Measurements from ENCODE around the gene FUS.
"Not testable (repeated sequence)": the region's sequence is repeated elsewhere in the genome, so short reads cannot be mapped to it uniquely, and the experiment has no call there.

The FUS gene

DNA sequence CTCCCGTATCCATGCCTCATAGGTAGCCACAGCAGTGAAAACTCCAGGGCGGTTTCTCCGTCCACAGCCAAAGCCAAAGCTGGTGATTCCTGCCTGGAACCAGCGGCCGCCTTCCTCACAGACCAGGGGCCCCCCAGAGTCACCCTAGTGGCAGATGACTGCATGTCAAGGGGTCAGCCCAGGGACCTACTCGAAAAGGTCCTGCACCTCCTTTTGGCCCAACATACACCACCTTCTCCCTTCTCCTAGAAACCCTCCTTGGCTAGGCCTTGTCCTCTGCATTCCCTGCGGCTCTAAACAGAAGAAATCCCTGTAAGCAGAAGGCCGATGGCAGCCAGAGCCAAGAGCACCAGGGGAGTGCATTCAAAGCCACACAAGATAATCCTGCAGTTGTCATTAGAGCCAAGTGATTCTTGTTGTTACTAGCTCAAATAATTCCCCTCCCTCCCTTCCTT lies 36.2 kb upstream of the FUS start:
- DNase-seq (ENCODE audit: low read depth, low spot score): no peak

DNA sequence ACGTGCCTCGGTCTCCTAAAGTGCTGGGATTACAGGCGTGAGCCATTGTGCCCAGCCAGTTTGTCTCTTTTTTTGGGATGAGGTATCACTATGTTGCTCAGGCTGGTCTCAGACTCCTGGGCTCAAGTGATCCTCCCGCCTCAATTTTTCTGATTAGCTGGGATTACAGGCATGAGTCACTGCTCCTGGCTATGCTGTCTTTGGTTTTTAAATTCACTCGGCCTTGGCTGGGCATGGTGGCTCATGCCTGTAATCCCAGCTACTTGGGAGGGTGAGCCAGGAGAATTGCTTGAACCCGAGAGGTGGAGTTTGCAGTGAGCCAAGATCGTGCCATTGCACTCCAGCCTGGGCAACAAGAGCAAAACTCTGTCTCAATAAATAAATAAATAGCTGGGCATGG lies 35.5 kb upstream of the FUS start:
- not testable (repeated sequence) for DNase-seq (ENCODE audit: low read depth, low spot score)

DNA sequence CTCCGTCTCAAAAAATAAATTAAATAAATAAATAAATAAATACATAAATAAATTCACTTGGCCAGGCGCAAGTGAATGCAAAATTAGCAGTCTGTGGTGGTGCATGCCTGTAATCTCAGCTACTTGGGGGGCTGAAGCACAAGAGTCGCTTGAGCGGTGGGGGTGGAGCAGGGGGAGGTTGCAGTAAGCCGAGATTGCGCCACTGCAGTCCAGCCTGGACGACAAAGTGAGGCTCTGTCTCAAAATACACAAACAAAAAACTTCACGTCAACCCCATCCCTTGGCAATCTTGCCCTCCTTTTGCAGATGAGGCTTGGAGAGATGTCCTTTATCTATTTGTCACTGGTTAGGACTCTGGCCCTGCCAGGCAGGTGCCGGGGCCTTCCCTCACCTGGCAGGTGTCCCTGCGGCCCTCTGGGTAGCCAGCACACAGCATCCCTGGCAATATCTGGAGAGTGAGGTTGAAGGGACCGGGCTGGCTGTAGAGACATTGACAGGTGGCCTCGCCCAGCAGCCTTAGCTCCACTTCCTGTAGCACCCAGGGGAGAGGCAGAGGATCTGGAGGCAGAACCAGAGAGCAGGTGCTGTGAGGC lies 34.4 kb upstream of the FUS start:
- DNase-seq (ENCODE audit: low read depth, low spot score): no peak

DNA sequence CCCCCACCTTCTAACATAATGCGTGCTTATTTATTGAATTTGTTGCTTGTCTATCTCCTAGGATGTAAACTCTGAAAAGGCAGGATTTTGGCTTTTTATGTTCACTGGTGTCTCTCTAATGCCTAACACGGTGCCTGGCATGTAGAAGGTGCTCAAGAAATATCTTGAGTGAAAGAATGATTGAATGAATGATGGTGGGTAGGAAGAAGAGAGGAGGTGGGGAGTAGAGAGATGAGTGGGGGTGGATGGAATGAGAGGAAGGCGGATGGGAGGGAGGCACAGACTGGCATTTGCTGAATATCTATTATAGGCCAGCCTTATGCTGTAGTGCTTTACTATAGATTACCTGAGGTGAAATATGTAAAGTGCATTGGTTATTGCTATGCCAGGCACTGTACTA lies 32.4 kb upstream of the FUS start:
- DNase-seq (ENCODE audit: low read depth, low spot score): no peak

DNA sequence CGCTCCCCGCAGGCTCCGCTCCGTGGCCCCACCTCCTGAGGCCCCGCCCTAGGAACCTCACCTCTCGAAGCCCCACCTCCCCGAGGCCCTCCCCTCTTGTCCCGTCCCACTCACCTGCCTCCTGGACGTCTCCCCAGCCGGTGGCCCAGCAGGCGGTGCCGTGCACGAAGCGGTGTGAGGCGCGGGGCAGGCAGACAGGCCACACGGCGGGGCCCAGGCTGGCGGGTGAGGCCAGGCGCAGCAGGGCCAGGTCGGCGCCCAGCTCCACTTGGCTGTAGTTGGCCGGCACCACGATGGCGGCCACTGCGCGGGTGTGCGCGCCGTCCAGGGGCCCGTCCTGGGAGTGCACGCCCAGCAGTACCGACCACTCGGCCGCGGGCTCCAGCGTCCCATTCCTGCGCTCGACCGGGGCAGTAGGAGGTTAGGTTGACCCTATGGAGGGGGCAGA lies 31.6 kb upstream of the FUS start:
- DNase-seq (ENCODE audit: low read depth, low spot score): no peak

DNA sequence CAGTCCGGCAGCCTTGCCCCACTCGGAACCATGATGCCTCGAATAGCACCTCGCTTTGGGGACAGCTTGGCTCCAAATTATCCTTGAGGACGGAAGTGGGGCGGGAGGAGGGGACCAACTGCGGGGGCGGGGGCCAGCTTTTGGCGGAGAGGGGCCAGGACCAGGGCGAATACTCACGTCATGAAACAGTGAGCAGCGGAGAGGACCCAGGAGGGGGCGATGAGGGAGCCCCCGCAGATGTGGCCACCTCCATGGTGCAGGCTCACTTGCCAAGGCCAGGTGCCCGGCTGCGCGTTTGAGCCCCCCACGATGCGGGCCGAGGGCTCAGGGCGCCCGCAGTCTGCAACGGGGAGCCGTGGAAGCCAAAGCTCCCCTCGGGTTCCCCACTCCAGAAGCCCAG lies 31.0 kb upstream of the FUS start:
- no peak for DNase-seq (ENCODE audit: low read depth, low spot score)

DNA sequence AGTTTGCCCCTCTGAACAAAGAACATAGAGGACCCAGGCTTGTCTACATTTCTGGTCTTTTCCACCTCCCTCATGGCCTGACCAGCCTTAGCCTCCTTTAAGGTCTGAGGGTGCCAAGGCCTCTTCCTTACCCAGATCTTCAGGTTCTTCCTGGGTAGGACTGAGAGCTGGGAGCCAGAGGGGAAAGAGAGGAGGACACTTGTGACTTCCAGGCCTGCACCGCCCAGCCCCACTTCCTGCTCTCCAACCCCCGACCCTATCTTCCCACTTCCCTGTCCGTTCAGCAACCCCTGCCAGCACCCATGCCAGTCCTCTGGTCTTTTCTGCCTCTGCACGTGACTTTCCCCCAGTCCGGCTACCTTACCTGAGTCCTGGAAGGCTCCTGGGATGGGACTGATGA lies 30.6 kb upstream of the FUS start:
- no peak for DNase-seq (ENCODE audit: low read depth, low spot score)

DNA sequence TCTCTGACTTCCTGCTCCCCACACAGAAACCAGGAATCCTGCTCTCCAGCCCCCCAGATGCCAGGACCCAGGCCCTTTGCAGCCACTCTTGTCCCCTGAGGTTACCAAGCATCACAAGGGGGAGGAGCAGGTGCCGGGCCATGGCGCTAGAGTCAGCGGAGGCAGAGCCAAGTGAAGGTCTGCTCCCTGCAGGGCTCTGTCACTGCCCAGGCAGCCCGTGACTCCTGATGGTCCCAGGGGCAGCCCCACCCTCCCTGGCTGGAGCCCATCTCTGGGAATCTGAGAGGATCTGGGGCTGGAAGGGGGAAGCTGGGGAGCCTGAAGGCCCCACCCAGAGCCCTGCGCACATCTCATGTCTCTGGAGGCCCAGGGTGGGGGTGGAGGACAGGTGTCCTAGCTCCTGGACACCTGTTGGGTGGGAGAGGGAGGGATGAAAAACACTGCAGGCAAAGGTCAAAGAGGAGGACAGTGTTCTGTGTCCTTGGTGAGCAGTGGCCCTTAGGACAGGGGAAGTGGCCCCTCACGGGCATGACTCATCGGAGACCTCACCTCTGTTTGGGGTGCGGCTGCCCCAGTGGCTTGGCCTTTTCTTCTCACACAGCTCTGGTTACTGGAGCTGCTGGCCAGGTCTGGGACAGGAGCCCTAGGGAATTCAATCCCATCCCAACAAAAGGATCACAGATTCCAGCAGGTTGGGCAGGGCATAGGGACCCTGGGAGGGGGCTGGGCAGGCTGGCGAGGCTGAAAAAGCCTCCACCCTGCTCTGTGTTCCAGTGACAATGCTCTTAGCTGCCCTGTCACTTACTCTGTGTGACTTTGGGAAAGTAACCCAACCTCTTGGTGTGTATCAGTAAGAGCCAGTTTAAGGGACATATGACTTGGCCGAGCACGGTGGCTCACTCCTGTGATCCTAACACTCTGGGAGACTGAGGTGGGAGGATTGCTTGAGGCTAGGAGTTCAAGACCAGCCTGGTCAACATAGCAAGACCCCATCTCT lies 29.7 kb upstream of the FUS start, which contains the start of gene PRSS36:
PRSS36 (minus strand) TSS at position 173 of the 997 bp plus-strand sequence; CDS start at position 142, 31 bp downstream.
- no peak for DNase-seq (ENCODE audit: low read depth, low spot score)

DNA sequence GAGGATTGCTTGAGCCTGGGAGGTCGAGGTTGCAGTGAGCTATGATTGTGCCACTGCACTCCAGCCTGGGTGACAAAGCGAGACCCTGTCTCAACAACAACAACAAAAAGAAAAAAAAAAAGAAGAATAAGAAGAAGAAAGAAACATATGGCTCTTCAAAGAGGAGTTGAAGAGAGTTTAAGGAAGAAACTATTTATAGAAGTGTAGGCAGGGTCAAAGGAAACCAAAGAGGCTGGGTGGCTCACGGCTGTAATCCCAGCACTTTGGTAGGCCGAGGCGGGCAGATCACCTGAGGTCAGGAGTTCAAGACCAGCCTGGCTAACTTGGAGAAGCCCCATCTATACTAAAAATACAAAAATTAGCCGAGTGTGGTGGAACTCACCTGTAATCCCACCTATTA lies 29.0 kb upstream of the FUS start:
- DNase-seq (ENCODE audit: low read depth, low spot score): not testable (repeated sequence)

DNA sequence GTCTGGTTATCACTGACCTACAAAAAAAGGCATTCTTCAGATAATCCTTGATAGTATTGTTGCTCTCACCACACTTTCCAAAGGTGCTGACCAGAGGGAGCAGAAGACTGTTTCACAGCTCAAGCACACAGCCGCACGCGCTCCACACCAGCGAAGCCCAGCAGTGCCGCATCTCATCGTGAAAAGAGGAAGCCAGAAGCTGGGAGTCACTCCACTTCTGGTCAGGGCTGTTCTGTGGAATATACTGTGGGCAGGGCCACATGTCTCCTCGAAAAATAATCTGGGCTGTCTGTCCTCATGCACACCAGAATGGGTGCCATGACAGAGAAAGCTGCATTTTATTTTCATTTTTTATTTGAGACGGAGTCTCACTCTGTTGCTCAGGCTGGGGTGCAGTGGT lies 22.8 kb upstream of the FUS start:
- no peak for DNase-seq (ENCODE audit: low read depth, low spot score)

DNA sequence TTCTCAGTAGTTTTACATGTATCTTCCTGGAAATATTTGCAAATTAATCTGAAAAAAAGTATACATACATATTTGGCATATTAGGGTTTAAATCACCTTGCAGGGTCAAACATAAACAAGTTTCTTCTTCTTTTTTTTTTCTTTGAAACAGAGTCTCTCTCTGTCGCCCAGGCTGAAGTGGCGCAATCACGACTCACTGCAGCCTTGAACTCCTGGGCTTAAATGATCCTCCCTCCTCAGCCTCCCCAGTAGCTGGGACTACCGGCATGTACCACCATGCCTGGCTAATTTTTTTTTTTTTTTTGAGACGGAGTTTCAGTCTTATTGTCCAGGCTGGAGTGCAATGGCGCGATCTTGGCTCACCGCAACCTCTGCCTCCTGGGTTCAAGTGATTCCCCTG lies 12.6 kb upstream of the FUS start:
- no peak for DNase-seq (ENCODE audit: low read depth, low spot score)

DNA sequence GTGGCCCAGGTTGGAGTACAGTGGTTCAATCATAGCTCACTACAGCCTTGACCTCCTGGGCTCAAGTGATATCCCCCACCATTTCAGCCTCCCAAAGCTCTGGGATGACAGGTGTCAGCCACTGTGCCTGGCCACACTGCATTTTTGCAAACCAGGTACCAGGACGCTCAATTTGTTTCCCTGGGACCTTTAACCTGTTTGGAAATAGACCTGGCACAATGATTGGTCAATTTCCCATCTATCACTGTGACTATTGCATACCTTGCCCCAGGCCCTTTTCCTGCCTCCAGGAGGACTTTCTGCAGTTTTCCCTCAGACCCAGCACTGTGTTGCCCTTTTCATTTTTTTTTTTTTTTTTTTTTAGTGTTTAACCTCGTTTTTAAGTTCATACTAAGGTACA lies 11.1 kb upstream of the FUS start:
- no peak for DNase-seq (ENCODE audit: low read depth, low spot score)

DNA sequence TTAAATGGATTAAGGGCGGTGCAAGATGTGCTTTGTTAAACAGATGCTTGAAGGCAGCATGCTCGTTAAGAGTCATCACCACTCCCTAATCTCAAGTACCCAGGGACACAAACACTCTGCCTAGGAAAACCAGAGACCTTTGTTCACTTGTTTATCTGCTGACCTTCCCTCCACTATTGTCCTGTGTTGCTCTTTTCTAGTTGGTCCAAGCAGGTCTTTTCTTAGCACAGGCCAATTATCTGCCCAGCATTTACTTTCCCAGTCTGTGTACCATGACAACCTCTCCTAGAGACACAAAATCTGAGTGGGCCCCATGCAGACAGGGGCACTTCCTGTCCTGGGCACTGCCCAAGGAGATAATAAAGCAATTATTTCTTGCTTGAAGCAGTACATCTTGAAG lies 9.9 kb upstream of the FUS start:
- not testable (repeated sequence) for DNase-seq (ENCODE audit: low read depth, low spot score)

DNA sequence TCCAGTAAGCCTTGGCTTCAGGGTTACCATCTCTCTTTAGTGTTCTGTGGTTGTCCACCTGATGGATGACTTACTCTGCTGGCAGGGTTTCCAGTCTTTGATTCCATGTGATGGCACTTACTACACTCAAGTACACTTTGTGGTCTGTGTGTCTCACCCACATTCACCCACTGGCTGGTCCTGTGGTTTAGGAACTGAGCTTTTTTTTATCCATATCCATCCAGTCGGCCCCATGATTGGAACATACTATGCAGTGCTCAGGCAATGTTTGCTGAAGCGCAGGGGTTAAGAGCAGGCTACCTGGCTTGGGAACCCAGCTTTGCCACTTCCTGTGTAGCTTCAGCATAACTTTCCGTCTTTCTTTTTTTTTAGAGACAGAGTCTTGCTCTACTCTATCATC lies 2.8 kb upstream of the FUS start:
- no peak for DNase-seq (ENCODE audit: low read depth, low spot score)

DNA sequence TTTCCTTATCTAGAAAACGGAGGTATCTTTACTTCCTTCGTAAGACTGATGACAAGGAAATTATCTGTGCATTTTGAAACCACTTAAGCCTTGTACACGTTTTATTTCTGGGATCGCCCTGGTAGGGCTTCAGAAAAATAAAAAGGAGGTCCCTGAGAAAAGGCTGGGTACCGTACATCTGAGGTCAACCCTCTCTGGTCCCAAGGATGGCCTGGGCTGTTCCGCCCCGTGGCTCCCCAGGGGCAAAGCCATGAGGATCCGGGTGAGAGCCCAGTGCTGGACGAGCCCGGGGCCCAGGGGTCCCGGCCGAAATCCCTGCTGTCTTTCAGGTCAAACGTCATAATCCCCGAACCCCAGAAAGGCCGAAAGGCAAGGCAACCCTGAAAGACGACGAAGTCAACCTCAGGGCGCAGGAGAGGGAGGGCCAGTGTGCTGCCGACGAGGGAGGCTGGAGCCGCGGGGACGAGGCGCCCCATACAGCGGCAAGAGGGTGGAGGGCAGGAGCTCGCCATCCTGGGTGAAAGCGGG lies 656 bp upstream of the FUS start:
- DNase-seq (ENCODE audit: low read depth, low spot score): no peak

DNA sequence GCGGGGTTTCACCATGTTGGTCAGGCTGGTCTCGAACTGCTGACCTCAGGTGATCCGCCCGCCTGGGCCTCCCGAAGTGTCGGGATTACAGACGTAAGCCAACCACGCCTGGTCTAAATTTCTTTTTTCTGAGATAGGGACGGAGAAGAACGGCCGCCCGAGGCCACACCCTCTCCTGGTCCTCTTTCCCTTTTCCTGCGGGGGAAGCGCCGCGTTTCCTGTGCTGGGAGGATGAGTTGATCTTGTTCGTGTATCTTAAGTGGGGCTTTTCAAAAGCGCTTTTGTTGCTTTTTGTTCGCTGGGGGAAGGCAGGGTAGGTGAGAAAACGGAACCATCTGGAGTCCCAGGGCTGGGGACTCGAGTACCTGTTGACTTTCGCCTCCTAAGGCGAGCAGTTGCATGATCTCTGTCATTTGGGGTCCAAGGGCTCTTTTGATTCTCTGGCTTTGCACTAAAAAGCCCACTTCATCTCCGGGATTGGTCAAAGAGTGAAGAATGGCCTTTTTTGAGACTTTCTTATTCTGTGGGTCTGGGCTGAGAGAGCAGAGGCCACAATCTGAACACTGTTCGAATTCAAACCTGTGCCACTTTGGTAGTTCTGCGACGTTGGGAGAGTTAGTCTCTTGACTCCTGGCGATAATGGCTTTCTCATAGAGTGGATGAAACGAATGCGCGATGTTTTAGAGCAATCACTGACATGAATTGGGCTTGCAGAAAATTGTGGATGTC lies 1.3 kb downstream of the FUS start:
- DNase-seq (ENCODE audit: low read depth, low spot score): no peak

DNA sequence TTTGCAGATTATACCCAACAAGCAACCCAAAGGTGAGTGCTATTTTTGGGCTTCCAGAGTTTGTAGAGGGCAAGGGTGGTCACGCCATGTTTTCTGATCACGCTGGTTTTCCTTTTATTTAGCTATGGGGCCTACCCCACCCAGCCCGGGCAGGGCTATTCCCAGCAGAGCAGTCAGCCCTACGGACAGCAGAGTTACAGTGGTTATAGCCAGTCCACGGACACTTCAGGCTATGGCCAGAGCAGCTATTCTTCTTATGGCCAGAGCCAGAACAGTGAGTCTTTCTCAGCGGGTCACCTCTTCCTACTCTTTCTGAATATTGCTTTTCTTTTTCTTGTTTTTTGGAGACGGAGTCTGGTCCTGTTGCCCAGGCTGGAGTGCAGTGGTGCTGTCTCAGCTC lies 2.5 kb downstream of the FUS start:
- no peak for DNase-seq (ENCODE audit: low read depth, low spot score)

DNA sequence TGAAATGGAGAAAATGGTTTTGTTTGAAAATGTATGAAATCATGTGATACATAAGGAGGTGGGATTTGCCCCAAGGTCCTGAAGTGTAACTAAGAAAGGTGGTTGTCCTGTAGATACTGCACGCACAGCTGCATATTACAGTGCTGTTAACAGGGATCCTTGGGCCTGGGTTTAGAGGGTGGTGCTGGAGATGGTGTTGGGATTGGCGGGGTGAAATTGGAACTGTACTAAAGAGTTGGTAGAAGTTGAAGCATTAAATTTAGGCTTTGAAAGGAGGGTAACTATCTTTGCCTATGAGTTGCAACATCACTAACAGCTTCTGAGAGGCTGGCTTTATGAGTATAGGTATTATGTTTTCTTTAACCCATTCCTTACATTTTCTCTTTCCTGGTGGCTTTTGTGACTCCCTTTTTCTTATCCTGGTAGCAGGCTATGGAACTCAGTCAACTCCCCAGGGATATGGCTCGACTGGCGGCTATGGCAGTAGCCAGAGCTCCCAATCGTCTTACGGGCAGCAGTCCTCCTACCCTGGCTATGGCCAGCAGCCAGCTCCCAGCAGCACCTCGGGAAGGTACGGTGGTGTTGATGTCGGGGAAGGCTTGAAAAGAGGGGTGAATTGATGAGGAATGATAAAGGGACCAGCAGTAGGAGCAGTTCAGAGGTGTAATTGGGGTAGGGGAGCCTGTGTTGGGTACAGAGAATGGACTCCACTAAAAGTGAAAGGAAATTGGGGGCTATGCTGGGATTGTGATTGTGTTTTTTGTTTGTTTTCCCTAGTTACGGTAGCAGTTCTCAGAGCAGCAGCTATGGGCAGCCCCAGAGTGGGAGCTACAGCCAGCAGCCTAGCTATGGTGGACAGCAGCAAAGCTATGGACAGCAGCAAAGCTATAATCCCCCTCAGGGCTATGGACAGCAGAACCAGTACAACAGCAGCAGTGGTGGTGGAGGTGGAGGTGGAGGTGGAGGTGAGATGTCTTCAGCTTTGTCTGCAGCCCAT lies 3.8 kb downstream of the FUS start:
- DNase-seq (ENCODE audit: low read depth, low spot score): no peak

DNA sequence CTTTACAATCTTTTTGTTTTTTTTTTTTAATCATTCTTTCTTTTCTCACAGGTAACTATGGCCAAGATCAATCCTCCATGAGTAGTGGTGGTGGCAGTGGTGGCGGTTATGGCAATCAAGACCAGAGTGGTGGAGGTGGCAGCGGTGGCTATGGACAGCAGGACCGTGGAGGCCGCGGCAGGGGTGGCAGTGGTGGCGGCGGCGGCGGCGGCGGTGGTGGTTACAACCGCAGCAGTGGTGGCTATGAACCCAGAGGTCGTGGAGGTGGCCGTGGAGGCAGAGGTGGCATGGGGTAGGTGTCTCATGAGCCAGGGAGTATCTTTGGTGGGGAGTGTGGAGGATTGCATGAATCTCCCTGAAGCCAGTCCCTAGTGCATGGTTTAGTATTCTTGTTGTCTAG lies 4.9 kb downstream of the FUS start:
- no peak for DNase-seq (ENCODE audit: low read depth, low spot score)

DNA sequence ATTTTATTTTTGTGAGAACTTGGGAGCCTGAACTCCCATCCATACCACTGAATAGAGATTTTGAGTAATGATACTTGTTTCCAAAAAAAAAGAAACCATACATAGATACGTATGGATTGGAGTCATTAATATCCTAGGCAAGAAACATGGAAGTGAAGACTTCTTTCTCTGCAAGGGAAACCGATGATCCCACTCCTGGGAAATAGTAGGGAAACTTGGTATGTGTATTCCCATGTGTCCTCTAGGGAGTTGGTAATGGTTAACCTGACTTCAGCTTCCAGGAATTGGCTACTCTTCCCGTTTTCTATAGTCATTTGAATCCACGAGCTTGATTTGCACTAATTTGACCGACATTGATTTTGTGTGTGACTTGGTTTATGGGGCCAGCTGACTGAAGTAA lies 5.4 kb downstream of the FUS start:
- no peak for DNase-seq (ENCODE audit: low read depth, low spot score)

DNA sequence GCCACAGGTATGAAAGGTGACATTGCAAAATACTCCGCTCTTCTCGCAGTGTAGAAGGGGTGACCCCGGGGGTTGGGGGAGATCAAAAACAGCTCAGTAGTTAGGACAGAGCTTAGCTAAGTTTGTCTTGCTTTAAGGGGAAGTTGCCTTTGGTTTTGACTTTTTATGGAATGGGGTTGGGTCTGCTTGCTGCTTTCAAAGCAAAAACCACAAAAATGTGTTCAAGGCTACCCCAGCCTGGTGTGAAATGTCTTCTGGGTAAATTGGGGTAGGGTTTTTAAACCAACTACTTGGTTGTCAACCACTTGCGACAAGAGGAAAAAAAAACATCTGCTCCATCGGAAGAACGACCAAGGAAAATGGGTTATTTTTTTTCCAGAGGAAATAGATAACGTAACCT lies 6.2 kb downstream of the FUS start:
- no peak for DNase-seq (ENCODE audit: low read depth, low spot score)
